Activated CD4-positive, CD25-positive, alpha-beta regulatory T cell treated with anti-CD3 and anti-CD28 coated beads, Interleukin-2, amount 50 U/mL, for 72 hours (primary cell): ENCODE measurements around the gene IQCE.

Source experiments
- DNase-seq: peaks from one replicate; pipeline ENCODE4 v3.0.0; 2021

Gene IQCE

GRCh38 chr7:2621061-2621828, 62.5 kb downstream of the IQCE start:
- no peak for DNase-seq

- DNase-seq: no peak
These were observed 63.3 kb downstream of the IQCE start for GRCh38 chr7:2621948-2622640.

- no peak for DNase-seq
These were observed 64.3 kb downstream of the IQCE start for GRCh38 chr7:2622869-2623697.

GRCh38 chr7:2623698-2624014, 64.9 kb downstream of the IQCE start:
- DNase-seq: no peak

- DNase-seq: no peak
These were observed 65.6 kb downstream of the IQCE start for GRCh38 chr7:2624293-2624886.

GRCh38 chr7:2626498-2627117, 67.8 kb downstream of the IQCE start:
- DNase-seq: no peak

GRCh38 chr7:2627258-2628129, 68.7 kb downstream of the IQCE start:
- no peak for DNase-seq

GRCh38 chr7:2628130-2628482, 69.3 kb downstream of the IQCE start:
- no peak for DNase-seq

GRCh38 chr7:2628891-2629290, 70.1 kb downstream of the IQCE start:
- DNase-seq: no peak

- DNase-seq: no peak
These were observed 71.2 kb downstream of the IQCE start for GRCh38 chr7:2629746-2630681.

GRCh38 chr7:2631946-2632732, 73.4 kb downstream of the IQCE start, which contains the start of gene TTYH3:
TSS of gene TTYH3 (plus strand) at chr7:2631986. CDS start at chr7:2632156, 170 bp downstream.
- DNase-seq: no peak

GRCh38 chr7:2632733-2633537, 74.2 kb downstream of the IQCE start:
- DNase-seq: peak; percentile 63

- no peak for DNase-seq
These were observed 74.9 kb downstream of the IQCE start for GRCh38 chr7:2633538-2634266.

GRCh38 chr7:2634267-2635145, 75.7 kb downstream of the IQCE start:
- DNase-seq: no peak

- DNase-seq: no peak
These were observed 76.4 kb downstream of the IQCE start for GRCh38 chr7:2635148-2635668.

- DNase-seq: no peak
These were observed 77.3 kb downstream of the IQCE start for GRCh38 chr7:2635810-2636701.
